ENCODE measurements around the gene P2RY2. TPM values are rescaled to one million over a fixed set of nuclear protein-coding genes. Genes with fewer than 3 reads are reported as not detected.

Gene P2RY2
- total and polyA plus RNA-seq, 11 donors = 8.5 to 28.3 (median 14.7) TPM

Other genes starting within 250 kb of the P2RY2 start
- 10 to 100 TPM; 15.3 to 61.1 (median 40.3) TPM for gene FCHSD2, start 76.0 kb upstream of the P2RY2 start, total RNA-seq
- gene FCHSD2, start 76.0 kb upstream of the P2RY2 start, polyA plus RNA-seq = 10 to 100 TPM in 1 of 2 donors, 1 to 10 TPM in 1; 9.9 to 23.8 TPM
- 10 to 100 TPM in 1 of 9 donors, 1 to 10 TPM in 7, under 1 TPM in 1; 0.56 to 17.7 (median 2.0) TPM for gene P2RY6, start 54.1 kb downstream of the P2RY2 start, total RNA-seq
- gene P2RY6, start 54.1 kb downstream of the P2RY2 start, polyA plus RNA-seq = 1 to 10 TPM; 1.2 to 2.3 TPM
- gene ARHGEF17, start 90.0 kb downstream of the P2RY2 start, total RNA-seq = 10 to 100 TPM; 47.0 to 83.9 (median 56.5) TPM
- gene ARHGEF17, start 90.0 kb downstream of the P2RY2 start, polyA plus RNA-seq = 10 to 100 TPM; 27.5 to 60.0 TPM
- 10 to 100 TPM in 1 of 9 donors, 1 to 10 TPM in 8; 1.0 to 13.9 (median 2.6) TPM for gene RELT, start 158.1 kb downstream of the P2RY2 start, total RNA-seq
- 1 to 10 TPM; 1.3 to 7.5 TPM for gene RELT, start 158.1 kb downstream of the P2RY2 start, polyA plus RNA-seq

Data from heart left ventricle (tissue), 11 donors.